IMR-90 (cell line): ENCODE results near the gene CATSPERE.

ENCODE experiments used
- BHLHE40 ChIP-seq: fragments of 150-350 bp; IDR thresholded peaks from 2 replicates; pipeline ENCODE4 v1.6.1; 2016; ENCODE audit warnings: mild to moderate bottlenecking, low read depth, low read length
- CEBPB ChIP-seq: IDR thresholded peaks from 2 replicates; pipeline ENCODE4 v1.6.1; 2012; ENCODE audit warnings: low read depth, low read length, improper control_type of control experiment
- FOS ChIP-seq: fragments of 150-350 bp; IDR thresholded peaks from 2 replicates; pipeline ENCODE4 v1.6.1; 2016; ENCODE audit warnings: low read depth, low read length
- POLR2A ChIP-seq: IDR thresholded peaks from 2 replicates; pipeline ENCODE4 v1.6.1; 2012; ENCODE audit warnings: mild to moderate bottlenecking, low read depth, low read length
- RAD21 ChIP-seq: IDR thresholded peaks from 2 replicates; pipeline ENCODE4 v1.6.1; 2012; ENCODE audit warnings: low read length, improper control_type of control experiment
- RCOR1 ChIP-seq: IDR thresholded peaks from 2 replicates; pipeline ENCODE4 v1.6.1; 2012; ENCODE audit warnings: mild to moderate bottlenecking, low read length, improper control_type of control experiment; ENCODE audit not compliant: insufficient replicate concordance
- SMC3 ChIP-seq: fragments of 150-350 bp; IDR thresholded peaks from 2 replicates; pipeline ENCODE4 v1.6.1; 2016; ENCODE audit warnings: low read depth, mild to moderate bottlenecking, antibody characterized with exemption, low read length, moderate library complexity
- TF ChIP-seq, protein P1 (sequence below): fragments of 150-350 bp; IDR thresholded peaks from 2 replicates; pipeline ENCODE4 v1.6.1; 2017; ENCODE audit warnings: mild to moderate bottlenecking, antibody characterized with exemption, low read length, low read depth
- TF ChIP-seq, protein P2 (sequence below): conservative IDR thresholded peaks from 2 replicates; pipeline ENCODE4 v1.5.1; 2012; ENCODE audit warnings: mild to moderate bottlenecking, low read depth, low read length, improper control_type of control experiment

DNA sequence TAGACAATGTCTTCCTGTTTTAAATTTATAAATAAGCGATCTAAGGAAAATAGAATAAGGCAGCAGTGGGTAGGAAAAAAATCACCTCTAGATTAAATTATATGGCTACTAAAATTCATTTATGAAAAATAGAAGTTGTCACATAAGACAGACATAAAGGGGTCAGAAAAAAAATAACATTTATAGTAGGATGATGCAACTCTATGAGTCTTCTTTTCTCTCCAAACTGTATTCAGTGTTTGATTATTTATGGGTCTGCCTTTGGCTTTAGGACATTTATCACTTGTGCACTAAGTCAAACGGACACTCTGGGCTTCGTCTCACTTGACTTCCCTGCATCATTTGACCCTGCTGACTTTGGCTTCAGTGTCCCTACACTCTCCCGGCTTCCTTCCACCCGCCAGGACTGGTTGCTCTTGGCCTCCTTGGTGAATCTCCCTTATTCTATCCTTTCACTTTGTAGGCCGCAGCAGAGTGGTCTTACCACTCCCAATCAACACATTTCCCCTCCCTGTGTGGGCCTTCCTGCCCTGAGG lies 144.8 kb downstream of the CATSPERE start:
- TF ChIP-seq, protein P1, sequence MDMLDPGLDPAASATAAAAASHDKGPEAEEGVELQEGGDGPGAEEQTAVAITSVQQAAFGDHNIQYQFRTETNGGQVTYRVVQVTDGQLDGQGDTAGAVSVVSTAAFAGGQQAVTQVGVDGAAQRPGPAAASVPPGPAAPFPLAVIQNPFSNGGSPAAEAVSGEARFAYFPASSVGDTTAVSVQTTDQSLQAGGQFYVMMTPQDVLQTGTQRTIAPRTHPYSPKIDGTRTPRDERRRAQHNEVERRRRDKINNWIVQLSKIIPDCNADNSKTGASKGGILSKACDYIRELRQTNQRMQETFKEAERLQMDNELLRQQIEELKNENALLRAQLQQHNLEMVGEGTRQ, result no peak
- TF ChIP-seq, protein P2, sequence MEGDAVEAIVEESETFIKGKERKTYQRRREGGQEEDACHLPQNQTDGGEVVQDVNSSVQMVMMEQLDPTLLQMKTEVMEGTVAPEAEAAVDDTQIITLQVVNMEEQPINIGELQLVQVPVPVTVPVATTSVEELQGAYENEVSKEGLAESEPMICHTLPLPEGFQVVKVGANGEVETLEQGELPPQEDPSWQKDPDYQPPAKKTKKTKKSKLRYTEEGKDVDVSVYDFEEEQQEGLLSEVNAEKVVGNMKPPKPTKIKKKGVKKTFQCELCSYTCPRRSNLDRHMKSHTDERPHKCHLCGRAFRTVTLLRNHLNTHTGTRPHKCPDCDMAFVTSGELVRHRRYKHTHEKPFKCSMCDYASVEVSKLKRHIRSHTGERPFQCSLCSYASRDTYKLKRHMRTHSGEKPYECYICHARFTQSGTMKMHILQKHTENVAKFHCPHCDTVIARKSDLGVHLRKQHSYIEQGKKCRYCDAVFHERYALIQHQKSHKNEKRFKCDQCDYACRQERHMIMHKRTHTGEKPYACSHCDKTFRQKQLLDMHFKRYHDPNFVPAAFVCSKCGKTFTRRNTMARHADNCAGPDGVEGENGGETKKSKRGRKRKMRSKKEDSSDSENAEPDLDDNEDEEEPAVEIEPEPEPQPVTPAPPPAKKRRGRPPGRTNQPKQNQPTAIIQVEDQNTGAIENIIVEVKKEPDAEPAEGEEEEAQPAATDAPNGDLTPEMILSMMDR, result no peak
- TF ChIP-seq SMC3, result no peak
- TF ChIP-seq BHLHE40, result no peak
- peak; percentile 49; the same call in 1 of the 2 replicates for TF ChIP-seq CEBPB
- TF ChIP-seq POLR2A, result no peak
- TF ChIP-seq RCOR1, result no peak
- TF ChIP-seq RAD21, result no peak
- no peak for TF ChIP-seq FOS
